PFSK-1 (cell line): ENCODE data around the gene MUC4.

ENCODE experiments used
- FOXP2 ChIP-seq: optimal IDR thresholded peaks from 2 replicates; pipeline ENCODE3; 2011; ENCODE audit warnings: borderline replicate concordance, control low read depth, inconsistent platforms; ENCODE audit not compliant: insufficient read depth; ENCODE audit errors: extremely low read length, extremely low read depth
- POLR2AphosphoS5 ChIP-seq: IDR thresholded peaks from 2 replicates; pipeline ENCODE4 v1.6.1; 2012; ENCODE audit warnings: low read depth, mild to moderate bottlenecking, control low read depth, low read length, moderate library complexity
- REST ChIP-seq, 2 experiments: IDR thresholded peaks; 2 replicates each; pipeline versions ENCODE4 v1.6.1 to v1.8.0; 2011 to 2012; ENCODE audit warnings: low read depth in 2 of 2, low read length in 2 of 2, control low read depth in 1 of 2, inconsistent platforms in 1 of 2, mild to moderate bottlenecking in 1 of 2, moderate library complexity in 1 of 2; ENCODE audit not compliant: insufficient read depth in 1 of 2
- SIN3A ChIP-seq: IDR thresholded peaks from 2 replicates; pipeline ENCODE4 v1.6.1; 2012; ENCODE audit warnings: mild to moderate bottlenecking, low read length, moderate library complexity, borderline replicate concordance; ENCODE audit not compliant: insufficient read depth
- TAF1 ChIP-seq: IDR thresholded peaks from 2 replicates; pipeline ENCODE4 v1.6.1; 2012; ENCODE audit warnings: low read length, control low read depth, borderline replicate concordance; ENCODE audit not compliant: insufficient read depth

MUC4 gene

GRCh38 chr3:195752066-195752465 is 59.7 kb downstream of the MUC4 start:
- no peak for TF ChIP-seq FOXP2
- TF ChIP-seq SIN3A = no peak
- TF ChIP-seq REST (IDR thresholded peaks at IDR 0.05; ENCODE audit: insufficient read depth in 1 of 2, low read depth in 2 of 2, low read length in 2 of 2) = no peak
- no peak for TF ChIP-seq TAF1
- TF ChIP-seq POLR2AphosphoS5 = no peak

GRCh38 chr3:195751560-195751959 is 60.2 kb downstream of the MUC4 start:
- no peak for TF ChIP-seq POLR2AphosphoS5
- TF ChIP-seq SIN3A = no peak
- no peak for TF ChIP-seq REST (IDR thresholded peaks at IDR 0.05; ENCODE audit: insufficient read depth in 1 of 2, low read depth in 2 of 2, low read length in 2 of 2)
- no peak for TF ChIP-seq TAF1
- no peak for TF ChIP-seq FOXP2

GRCh38 chr3:195750797-195751520 is 60.8 kb downstream of the MUC4 start:
- TF ChIP-seq SIN3A (no peak), FOXP2 (no peak), POLR2AphosphoS5 (no peak), REST (IDR thresholded peaks at IDR 0.05; ENCODE audit: insufficient read depth in 1 of 2, low read depth in 2 of 2, low read length in 2 of 2) (no peak), TAF1 (no peak)

- no peak for TF ChIP-seq POLR2AphosphoS5
- no peak for TF ChIP-seq SIN3A
- no peak for TF ChIP-seq FOXP2
- no peak for TF ChIP-seq TAF1
- no peak for TF ChIP-seq REST (IDR thresholded peaks at IDR 0.05; ENCODE audit: insufficient read depth in 1 of 2, low read depth in 2 of 2, low read length in 2 of 2)
Observed at GRCh38 chr3:195748661-195749060, 63.1 kb downstream of the MUC4 start.
